Lung (tissue), 12 donors: Measurements from ENCODE around the gene PRR16. TPM values are rescaled to one million over a fixed set of nuclear protein-coding genes. Genes with fewer than 3 reads are reported as not detected.

Source experiments
- ATAC-seq: fragments of 200-7000 bp; cut with Tn5 transposase; one replicate; pipeline ENCODE4 v1.9.1; 2020; ENCODE audit warnings: moderate number of reproducible peaks; ENCODE audit not compliant: insufficient read depth, low FRiP score
- DNase-seq, 3 donors: peaks; one replicate each; pipeline ENCODE4 v3.0.0-alpha.2; 2013 to 2017
- H3K27ac ChIP-seq, 2 donors: one replicate each; pipeline ENCODE4 v1.5.1; 2013; ENCODE audit warnings: mild to moderate bottlenecking in 2 of 2, moderate library complexity in 2 of 2, control low read depth in 1 of 2, inconsistent platforms in 1 of 2, low read depth in 1 of 2, low read length in 1 of 2
- H3K27me3 ChIP-seq, 3 donors: one replicate each; pipeline ENCODE4 v1.5.1; 2013; ENCODE audit warnings: low read length in 2 of 3; ENCODE audit not compliant: control insufficient read depth in 3 of 3, insufficient read depth in 3 of 3
- H3K36me3 ChIP-seq, 4 donors: one replicate each; pipeline ENCODE4 v1.5.1; 2013; ENCODE audit warnings: low read length in 4 of 4, mild to moderate bottlenecking in 1 of 4, moderate library complexity in 1 of 4; ENCODE audit not compliant: control insufficient read depth in 4 of 4, insufficient read depth in 4 of 4
- H3K4me1 ChIP-seq, 5 donors: one replicate each; pipeline ENCODE4 v1.5.1; 2013; ENCODE audit warnings: low read length in 5 of 5, mild to moderate bottlenecking in 2 of 5, moderate library complexity in 1 of 5; ENCODE audit not compliant: control insufficient read depth in 5 of 5, insufficient read depth in 5 of 5
- H3K4me3 ChIP-seq: one replicate; pipeline ENCODE4 v1.5.1; 2013; ENCODE audit warnings: mild to moderate bottlenecking, control low read depth, moderate library complexity
- H3K9ac ChIP-seq, 2 donors: one replicate each; pipeline ENCODE4 v1.5.1; 2013; ENCODE audit warnings: low read length in 2 of 2, control low read depth in 1 of 2; ENCODE audit not compliant: insufficient read depth in 1 of 2
- H3K9me3 ChIP-seq, 4 donors: one replicate each; pipeline ENCODE4 v1.5.1; 2013; ENCODE audit warnings: low read length in 3 of 4, mild to moderate bottlenecking in 1 of 4, moderate library complexity in 1 of 4; ENCODE audit not compliant: control insufficient read depth in 4 of 4, insufficient read depth in 3 of 4
- CTCF ChIP-seq: IDR thresholded peaks from 2 replicates; pipeline ENCODE4 v1.5.1; 2012; ENCODE audit warnings: mild to moderate bottlenecking; ENCODE audit errors: control extremely low read depth, extremely low read depth
- WGBS, 2 donors: extraction: QIAGEN DNeasy Blood & Tissue Kit; methylation state at CpG; one replicate each; pipeline ENCODE4 v1.1.7; 2013; 5-methylcytosine and 5-hydroxymethylcytosine counted together
- polyA plus RNA-seq, 2 donors: library from polyadenylated mRNA; stranded (reverse); fragments of 200-250 nt; gene quantifications; one replicate each; pipeline ENCODE4 v1.2.1, GENCODE V29; 2013
- total RNA-seq, 2 donors: library from RNA; depleted of rRNA in 1 of 2; stranded (reverse); fragments of >200 nt in 1 of 2; gene quantifications; one replicate each; pipeline ENCODE4 v1.2.1, GENCODE V29; 2014 to 2021
- donor health status: control.
- donor health status: control.
- donor health status: Bipolar disorder and iron deficiency.
- donor health status: healthy.
- donor health status: DM: yes; HTN: yes; CAD: no.

Gene PRR16
- total and polyA plus RNA-seq, 4 donors, result 1.1 to 6.6 (median 5.9) TPM

DNA sequence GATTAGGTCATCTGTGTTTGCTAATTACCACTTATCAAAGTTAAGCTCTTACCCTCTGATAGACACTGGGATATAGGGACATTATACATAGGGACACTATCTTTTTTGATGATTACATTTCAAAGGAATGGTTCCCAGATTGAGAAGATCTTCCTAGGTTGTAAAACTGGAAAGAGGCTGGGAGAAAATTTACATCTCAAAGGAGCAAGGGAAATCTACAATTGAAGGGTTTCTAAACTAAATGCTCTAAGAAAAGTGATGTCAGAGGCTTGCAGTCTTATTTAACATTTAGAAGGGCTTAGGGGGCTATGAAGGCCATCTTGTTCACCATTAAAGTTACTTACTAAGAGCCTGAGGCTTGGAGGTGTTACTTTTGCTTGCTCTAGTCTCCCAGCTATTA, 242.8 kb downstream of the PRR16 start:
- ATAC-seq, result no peak
- H3K9ac ChIP-seq, result no peak overlapping the region
- no peak overlapping the region for H3K4me3 ChIP-seq
- H3K36me3 ChIP-seq, result no peaks in the 10 kb centered on the region
- H3K9me3 ChIP-seq, result no peaks in the 10 kb centered on the region
- TF ChIP-seq CTCF, result no peak
- DNase-seq, result no peak
- H3K4me1 ChIP-seq, result no peaks in the 10 kb centered on the region
- H3K27me3 ChIP-seq, result peaks cover 0 to 4% (median 0%) of the 10 kb centered on the region in 3 donors
- H3K27ac ChIP-seq, result no peak overlapping the region

DNA sequence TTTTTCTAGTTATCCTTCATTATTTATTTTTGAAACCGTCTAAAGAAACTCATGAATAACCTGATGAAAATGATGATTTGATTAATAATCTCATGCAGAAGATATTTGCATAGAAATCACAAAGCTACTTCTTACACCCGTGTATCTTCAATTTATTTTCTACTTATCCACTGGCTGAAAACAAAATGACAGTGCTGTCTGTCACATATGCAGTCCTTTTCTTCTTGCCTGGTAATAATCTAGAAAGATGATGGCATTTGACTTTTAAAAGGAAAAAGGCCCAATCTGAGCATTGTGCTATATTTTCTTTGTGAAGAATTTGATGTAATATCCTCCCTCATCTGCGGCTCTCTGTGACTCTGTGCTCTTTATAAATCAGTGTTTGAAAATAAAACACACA, 253.3 kb downstream of the PRR16 start:
- ATAC-seq, result no peak
- 76 to 86% methylated on average over 3 of the region's 3 CpGs for WGBS, 2 donors
- no peak for DNase-seq
- Histone ChIP-seq H3K4me1 (no peaks in the 10 kb centered on the region), H3K9ac (no peak overlapping the region), H3K9me3 (no peaks in the 10 kb centered on the region), H3K27ac (no peak overlapping the region), H3K36me3 (no peaks in the 10 kb centered on the region), H3K4me3 (no peak overlapping the region), H3K27me3 (no peaks in the 10 kb centered on the region)
- TF ChIP-seq CTCF, result no peak

- Histone ChIP-seq H3K4me3 (no peak overlapping the region), H3K27ac (no peak overlapping the region), H3K9ac (no peak overlapping the region), H3K4me1 (peaks cover 0 to 3% (median 0%) of the 10 kb centered on the region in 5 donors), H3K9me3 (no peaks in the 10 kb centered on the region), H3K27me3 (no peaks in the 10 kb centered on the region), H3K36me3 (no peaks in the 10 kb centered on the region)
- DNase-seq, result no peak
- ATAC-seq, result no peak
- TF ChIP-seq CTCF, result no peak
These were observed 266.1 kb downstream of the PRR16 start for GRCh38 chr5:120730214-120730613.

DNA sequence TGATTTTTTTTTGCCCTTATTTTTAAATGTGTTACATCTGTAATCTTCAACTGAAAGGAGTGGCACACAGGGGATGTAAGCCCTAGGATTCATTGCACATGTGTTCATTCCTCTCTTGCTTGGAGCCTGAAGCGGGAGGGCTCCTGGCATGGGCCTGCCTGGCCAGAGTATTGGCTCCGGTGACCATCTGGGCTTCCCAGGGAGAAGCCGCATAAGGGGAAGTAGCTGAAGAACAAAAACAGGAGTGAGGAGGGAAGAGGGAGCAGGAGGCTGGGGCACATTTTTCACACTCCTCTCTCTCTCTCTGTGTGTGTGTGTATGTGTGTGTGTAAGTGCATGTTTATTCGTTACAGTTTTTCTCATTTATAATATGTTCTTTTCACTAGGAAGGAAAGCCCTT, 269.9 kb downstream of the PRR16 start:
- ATAC-seq, result no peak
- Histone ChIP-seq H3K27ac (no peak overlapping the region), H3K9ac (no peak overlapping the region), H3K4me1 (no peaks in the 10 kb centered on the region), H3K4me3 (no peak overlapping the region), H3K9me3 (no peaks in the 10 kb centered on the region), H3K27me3 (no peaks in the 10 kb centered on the region), H3K36me3 (no peaks in the 10 kb centered on the region)
- 58 to 75% methylated on average over 4 of the region's 4 CpGs for WGBS, 2 donors
- no peak for TF ChIP-seq CTCF
- DNase-seq, result no peak
